ENCODE measurements around the gene POR. TPM values are rescaled to one million over a fixed set of nuclear protein-coding genes. Genes with fewer than 3 reads are reported as not detected.
"Not testable (repeated sequence)": the region's sequence is repeated elsewhere in the genome, so short reads cannot be mapped to it uniquely, and the experiment has no call there.

POR gene
- polyA plus RNA-seq, 4 donors: 50.8 to 70.5 (median 62.1) TPM

GRCh38 chr7:75987805-75988567 is 73.0 kb downstream of the POR start:
- no peak for DNase-seq (ENCODE audit: low read depth in 4 of 4, low spot score in 3 of 4)

- DNase-seq (ENCODE audit: low read depth in 4 of 4, low spot score in 3 of 4): no peak
Observed at GRCh38 chr7:75988568-75989499, 73.9 kb downstream of the POR start.

GRCh38 chr7:75989500-75990388 is 74.8 kb downstream of the POR start:
- no peak for DNase-seq (ENCODE audit: low read depth in 4 of 4, low spot score in 3 of 4)

GRCh38 chr7:75991531-75992082 is 76.7 kb downstream of the POR start:
- DNase-seq (ENCODE audit: low read depth in 4 of 4, low spot score in 3 of 4): no peak

- no peak for DNase-seq (ENCODE audit: low read depth in 4 of 4, low spot score in 3 of 4)
Observed at GRCh38 chr7:75992083-75992755, 77.3 kb downstream of the POR start.

- no peak for DNase-seq (ENCODE audit: low read depth in 4 of 4, low spot score in 3 of 4)
Observed at GRCh38 chr7:75993689-75994387, 78.9 kb downstream of the POR start.

- peak; percentile 61 to 84 (median 81) for DNase-seq (ENCODE audit: low read depth in 4 of 4, low spot score in 3 of 4)
Observed at GRCh38 chr7:75994388-75995051, 79.6 kb downstream of the POR start, which contains the start of gene TMEM120A. Gene TMEM120A (minus strand): TSS chr7:75994595. CDS start chr7:75994570, 25 bp downstream.

GRCh38 chr7:75995052-75995471 is 80.1 kb downstream of the POR start:
- no peak for DNase-seq (ENCODE audit: low read depth in 4 of 4, low spot score in 3 of 4)

GRCh38 chr7:75995996-75996395 is 81.0 kb downstream of the POR start:
- DNase-seq (ENCODE audit: low read depth in 4 of 4, low spot score in 3 of 4): no peak

GRCh38 chr7:75996476-75996875 is 81.5 kb downstream of the POR start:
- no peak for DNase-seq (ENCODE audit: low read depth in 4 of 4, low spot score in 3 of 4)

- DNase-seq (ENCODE audit: low read depth in 4 of 4, low spot score in 3 of 4): no peak
Observed at GRCh38 chr7:75998038-75998437, 83.1 kb downstream of the POR start.

- no peak for DNase-seq (ENCODE audit: low read depth in 4 of 4, low spot score in 3 of 4)
Observed at GRCh38 chr7:76000566-76000965, 85.6 kb downstream of the POR start.

GRCh38 chr7:76002139-76002538 is 87.2 kb downstream of the POR start:
- DNase-seq (ENCODE audit: low read depth in 4 of 4, low spot score in 3 of 4): no peak

GRCh38 chr7:76002822-76003221 is 87.9 kb downstream of the POR start:
- no peak for DNase-seq (ENCODE audit: low read depth in 4 of 4, low spot score in 3 of 4)

GRCh38 chr7:76003351-76003750 is 88.4 kb downstream of the POR start:
- DNase-seq (ENCODE audit: low read depth in 4 of 4, low spot score in 3 of 4): no peak

GRCh38 chr7:76005004-76005403 is 90.0 kb downstream of the POR start:
- DNase-seq (ENCODE audit: low read depth in 4 of 4, low spot score in 3 of 4): not testable (repeated sequence)

GRCh38 chr7:76008156-76008687 is 93.3 kb downstream of the POR start:
- no peak for DNase-seq (ENCODE audit: low read depth in 4 of 4, low spot score in 3 of 4)

Data from left renal pelvis (tissue), 4 donors.